Ecto neural progenitor cell (in vitro differentiated cells): ENCODE results near the gene PUM1.
"Not testable (repeated sequence)": the region's sequence is repeated elsewhere in the genome, so short reads cannot be mapped to it uniquely, and the experiment has no call there.

Source experiments
- DNase-seq: peaks from one replicate; pipeline ENCODE4 v3.0.0-alpha.2; 2018; ENCODE audit warnings: low spot score

PUM1 gene

GRCh38 chr1:30995990-30996612, 69.4 kb downstream of the PUM1 start:
- no peak for DNase-seq

DNA sequence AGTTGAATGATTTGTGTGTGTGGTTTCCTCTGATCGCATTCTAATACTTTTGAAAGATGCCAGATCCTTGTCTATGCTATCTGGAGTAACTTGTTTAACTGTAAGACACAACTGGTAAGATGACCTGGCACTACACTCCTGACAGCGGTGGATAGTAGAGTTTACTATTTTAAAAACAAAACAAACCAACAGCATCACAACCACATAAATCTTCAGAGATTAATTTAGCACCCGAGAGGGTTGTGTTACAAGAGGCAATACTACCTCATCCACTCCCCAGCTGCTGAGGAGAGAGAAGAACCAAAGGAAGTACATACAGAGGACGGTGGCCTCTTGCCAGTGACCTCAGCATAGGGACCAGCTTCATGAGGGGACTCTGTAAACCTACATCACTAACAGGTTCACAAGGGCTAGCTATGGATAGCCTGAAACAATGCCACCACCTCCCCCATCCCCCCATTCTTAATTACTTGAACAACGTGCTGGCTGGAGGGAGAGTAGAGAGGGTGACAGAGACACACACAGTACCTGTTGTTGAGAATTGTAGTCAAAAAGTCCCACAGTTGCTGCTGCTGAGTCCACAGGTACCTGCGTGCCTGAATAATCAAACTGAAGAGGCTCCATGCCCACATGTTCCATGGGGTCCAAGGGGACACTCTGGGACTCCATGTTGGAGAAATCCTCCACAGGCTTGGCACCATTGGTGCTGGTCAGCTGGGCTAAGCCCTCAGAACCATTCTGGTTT, 73.5 kb downstream of the PUM1 start:
- no peak for DNase-seq

GRCh38 chr1:30990591-30990990, 74.9 kb downstream of the PUM1 start:
- DNase-seq, result no peak

GRCh38 chr1:30988045-30988444, 77.5 kb downstream of the PUM1 start:
- DNase-seq, result no peak

DNA sequence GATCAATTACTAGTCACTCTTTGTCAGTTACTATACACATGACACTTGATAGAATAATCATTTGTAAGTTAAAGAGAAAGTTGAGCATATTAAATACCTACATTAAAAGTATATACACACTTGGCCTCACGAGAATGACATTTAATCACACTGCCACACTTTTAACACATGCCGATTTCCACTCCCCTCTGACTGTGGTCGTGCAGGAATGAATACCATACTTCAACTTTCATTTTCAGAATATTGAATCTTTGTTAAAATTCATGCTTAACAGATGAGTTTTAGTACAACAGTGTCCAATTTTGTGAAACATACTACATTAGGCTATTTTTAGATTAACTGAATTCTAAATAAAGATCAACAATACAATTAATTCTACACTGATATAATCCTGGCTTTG, 78.8 kb downstream of the PUM1 start:
- no peak for DNase-seq

DNA sequence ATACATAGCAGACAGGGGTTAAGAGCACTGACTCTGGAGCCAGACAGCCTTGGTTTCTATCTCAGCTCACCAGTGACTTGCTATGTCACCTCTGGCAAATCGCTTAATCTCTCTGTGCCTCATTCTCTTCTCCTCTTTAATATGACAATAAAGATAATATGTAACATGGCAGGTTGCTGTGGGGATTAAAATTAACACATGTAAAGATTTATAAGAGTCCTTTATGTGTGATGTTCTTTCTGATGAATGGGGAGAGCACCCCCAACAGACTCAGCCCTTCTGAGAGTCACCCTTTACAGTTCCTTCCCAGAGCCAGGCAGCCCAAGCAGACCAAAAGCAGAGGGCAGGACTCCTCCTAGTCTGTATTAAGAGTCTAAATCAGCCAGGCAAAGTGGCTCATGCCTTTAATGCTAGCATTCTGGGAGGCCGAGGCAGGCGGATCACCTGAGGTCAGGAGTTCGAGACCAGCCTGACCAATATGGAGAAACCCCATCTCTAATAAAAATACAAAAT, 80.5 kb downstream of the PUM1 start:
- DNase-seq, result no peak

- DNase-seq, result no peak
Measured at GRCh38 chr1:30984165-30984889, 81.2 kb downstream of the PUM1 start.

DNA sequence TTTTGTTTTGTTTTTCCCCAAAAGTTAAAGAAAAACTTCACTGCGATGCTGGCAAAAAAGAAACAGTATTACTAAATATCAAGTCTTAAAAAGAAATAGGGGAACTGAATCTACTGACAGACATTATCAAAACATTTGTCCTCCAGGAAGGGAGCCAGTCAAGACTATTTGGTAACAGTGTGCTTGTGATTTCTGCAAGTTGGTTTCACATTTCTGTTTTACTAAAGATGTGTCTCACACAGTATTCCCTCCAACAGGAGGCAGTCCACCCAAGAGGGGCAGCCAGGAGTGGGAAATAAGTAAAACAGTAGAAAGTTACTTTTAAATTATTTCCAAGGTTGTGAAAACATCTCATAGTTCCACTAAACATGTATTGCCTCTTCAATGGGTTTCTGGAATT, 82.6 kb downstream of the PUM1 start:
- no peak for DNase-seq

DNA sequence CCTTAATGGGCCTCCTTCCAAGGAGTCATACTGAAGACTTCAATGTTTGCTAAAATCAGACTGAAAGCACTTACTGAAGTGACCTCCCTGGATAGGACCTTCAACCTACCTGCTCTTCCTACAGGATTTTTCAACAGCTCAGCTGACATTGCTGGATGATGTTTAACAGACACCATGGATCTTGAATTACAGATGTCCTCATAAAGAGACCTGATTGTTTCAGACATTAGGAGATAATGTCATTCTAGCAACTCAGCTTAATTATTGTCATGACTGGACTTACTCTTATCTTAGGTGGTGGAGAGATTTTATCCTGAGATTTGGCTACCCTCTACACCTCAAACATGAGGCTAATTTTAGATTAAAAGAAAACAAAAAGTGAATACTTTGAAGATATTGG, 83.1 kb downstream of the PUM1 start:
- DNase-seq, result no peak

DNA sequence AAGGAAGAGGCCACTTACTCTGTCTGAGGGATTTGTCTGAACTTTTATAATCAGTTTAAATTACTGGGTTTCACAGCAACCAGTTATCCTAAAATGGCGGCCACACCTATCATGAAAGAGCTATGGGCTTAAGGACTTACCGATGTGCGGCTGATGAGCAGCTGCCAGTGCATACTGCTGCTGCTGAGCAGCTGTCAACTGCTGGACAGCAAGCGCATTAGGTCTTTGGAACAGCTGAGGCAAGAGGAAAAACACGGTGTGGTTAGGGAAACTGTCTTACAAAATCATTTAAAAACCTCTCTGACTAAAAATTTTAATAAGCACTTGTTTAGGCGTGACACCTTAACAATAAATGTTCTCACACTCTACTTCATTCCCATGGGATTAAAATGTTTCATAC, 84.3 kb downstream of the PUM1 start:
- DNase-seq, result no peak

GRCh38 chr1:30977511-30977910, 88.0 kb downstream of the PUM1 start:
- DNase-seq, result no peak

DNA sequence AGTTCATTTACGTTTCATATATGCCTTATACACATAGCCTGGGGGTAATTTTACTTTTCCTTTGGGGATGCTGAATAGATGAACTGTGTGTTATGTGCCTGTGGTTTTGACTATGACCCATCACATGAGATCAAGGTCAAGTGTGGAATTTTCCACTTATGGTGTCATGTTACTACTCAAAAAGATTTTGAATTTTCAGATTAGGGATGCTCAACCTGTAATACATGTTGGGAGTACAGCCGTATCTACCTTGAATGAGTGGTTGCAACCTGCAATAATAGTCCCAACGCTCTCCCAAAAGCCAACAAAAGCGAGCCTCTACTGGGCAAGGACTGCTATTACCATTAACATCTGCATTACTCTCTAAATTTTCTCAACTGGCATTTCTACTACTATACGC, 88.4 kb downstream of the PUM1 start:
- no peak for DNase-seq

- DNase-seq, result no peak
Measured at GRCh38 chr1:30976143-30976542, 89.4 kb downstream of the PUM1 start.

DNA sequence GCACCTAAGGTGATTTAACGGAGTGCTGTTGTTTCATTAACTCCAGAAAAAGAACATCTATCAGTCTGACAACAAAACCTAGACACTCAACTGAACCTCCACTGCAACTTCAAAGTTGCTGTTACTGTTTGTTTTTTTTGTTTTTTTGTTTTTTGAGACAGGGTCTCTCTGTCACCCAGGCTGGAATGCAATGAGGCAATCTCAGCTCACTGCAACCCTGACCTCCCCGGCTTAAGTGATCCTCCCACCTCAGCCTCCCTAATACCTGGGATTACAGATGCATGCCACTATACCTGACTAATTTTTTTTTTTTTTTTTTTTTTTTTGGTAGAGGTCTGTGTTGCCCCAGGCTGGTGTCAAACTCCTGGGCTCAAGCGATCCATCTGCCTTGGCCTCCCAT, 90.3 kb downstream of the PUM1 start:
- DNase-seq, result no peak

GRCh38 chr1:30974536-30974935, 91.0 kb downstream of the PUM1 start:
- DNase-seq, result no peak

DNA sequence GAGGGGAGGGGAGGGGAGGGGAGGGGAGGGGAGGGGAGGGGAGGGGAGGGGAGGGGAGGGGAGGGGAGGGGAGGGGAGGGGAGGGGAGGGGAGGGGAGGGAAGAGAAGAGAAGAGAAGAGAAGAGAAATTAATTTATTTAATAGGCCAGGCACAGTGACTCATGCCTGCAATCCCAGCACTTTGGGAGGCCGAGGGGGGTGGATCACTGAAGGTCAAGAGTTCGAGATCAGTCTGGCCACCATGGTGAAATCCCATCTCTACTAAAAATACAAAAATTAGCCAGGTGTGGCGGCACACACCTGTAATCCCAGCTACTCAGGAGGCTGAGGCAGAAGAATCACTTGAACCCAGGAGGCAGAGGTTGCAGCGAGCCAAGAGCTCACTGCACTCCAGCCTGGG, 93.2 kb downstream of the PUM1 start:
- DNase-seq, result not testable (repeated sequence)

- DNase-seq, result no peak
Measured at GRCh38 chr1:30971496-30971895, 94.0 kb downstream of the PUM1 start.

GRCh38 chr1:30969903-30970302, 95.6 kb downstream of the PUM1 start:
- no peak for DNase-seq

DNA sequence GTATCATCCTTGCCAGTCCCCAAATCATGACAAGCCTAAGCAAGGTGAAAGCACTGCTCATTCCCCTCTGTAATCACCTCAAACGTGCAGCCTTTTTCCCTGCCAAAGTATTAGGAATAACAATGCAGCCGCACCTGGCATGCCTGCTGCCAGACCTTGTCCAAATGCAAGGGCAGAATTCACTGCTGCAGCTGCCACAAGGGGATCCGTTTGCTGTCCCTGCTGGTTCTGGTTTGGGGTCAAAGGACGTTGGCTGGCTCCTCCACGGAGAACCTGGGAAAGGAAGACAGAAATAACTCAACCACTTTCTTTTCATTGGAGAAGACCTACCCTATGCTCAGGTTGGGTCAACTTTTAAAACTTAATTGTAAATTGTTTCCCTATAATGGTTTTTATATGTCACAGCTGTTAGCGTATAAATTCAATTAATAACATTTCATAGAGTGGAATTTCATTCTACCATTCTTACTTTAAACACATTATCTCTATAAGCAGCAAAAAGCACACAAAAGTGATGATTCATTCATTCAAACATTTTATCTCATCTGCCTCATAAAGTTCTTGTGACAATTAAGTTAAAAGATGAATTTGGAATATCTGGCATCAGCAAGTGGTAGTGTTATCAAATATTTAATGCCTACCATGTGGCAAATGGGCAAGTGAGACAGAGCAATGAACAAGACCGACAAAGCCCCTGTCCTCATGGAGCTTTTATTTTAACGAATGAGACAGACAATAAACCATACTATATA, 97.1 kb downstream of the PUM1 start:
- DNase-seq, result no peak

- no peak for DNase-seq
Measured at GRCh38 chr1:30966690-30967369, 98.7 kb downstream of the PUM1 start.

DNA sequence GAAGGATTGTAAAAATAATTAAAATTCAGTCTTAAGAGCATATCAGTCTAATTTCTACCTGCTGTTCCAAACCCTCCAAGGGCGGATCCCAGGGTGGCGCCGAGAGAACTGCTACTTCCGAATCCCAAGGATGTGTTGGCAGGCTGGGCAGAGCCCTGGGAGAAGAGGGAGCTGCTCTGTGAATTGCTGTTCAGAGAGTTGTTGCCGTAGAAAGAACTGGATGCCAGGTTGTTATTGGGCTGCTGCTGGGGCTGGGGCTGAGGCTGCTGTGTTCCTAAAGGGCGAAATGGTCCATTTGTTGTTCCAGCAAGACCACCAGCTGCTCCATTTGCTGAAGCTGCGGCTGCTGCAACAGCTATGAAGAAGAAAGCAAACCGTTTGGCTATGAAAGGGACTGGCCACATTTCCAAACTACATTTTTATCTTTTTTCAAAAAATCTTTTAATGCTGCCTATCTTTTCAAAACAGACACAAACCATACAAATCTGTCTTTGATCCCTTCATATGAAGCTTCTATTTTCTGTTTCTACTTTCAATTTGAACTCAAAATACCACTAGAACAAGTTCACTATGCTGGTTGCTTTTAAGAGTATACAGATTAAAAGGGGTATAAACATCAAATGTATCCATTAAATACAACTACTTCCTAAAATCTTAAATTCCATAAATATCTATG, 99.5 kb downstream of the PUM1 start:
- DNase-seq, result no peak
